Mucosa of gallbladder (tissue), 1 donor: ENCODE data around the gene TNS2. TPM values are rescaled to one million over a fixed set of nuclear protein-coding genes. Genes with fewer than 3 reads are reported as not detected.
"Not testable (repeated sequence)": the region's sequence is repeated elsewhere in the genome, so short reads cannot be mapped to it uniquely, and the experiment has no call there.

Experiments
- DNase-seq: peaks from one replicate; pipeline ENCODE4 v3.0.0-alpha.2; 2020; ENCODE audit warnings: low spot score
- total RNA-seq: library from RNA; stranded (reverse); gene quantifications from one replicate; pipeline ENCODE4 v1.2.1, GENCODE V29; 2021
- donor health status: DM: no; HTN: no; CAD: no.

TNS2 gene
- total RNA-seq, 1 donor from 2014 or later = 124 TPM

DNA sequence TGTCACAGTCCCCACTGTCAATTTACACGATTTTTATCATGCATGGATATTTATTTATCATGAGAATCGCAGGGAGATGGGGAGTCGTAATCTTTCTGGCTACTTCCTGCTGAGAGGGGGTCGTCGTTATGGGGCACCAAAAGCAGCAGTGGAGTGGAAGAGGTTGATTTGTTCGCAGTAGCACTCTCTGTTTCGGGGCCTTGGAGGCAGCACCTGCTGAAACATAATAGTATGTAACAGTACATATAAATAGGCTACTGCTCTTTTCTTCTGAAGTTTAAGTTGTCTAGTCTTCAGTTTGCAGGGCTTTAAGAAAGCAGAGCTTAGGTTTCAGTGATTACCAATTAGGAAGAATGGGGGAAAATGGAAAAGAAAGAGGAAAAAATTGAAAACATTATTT is 57.3 kb downstream of the TNS2 start:
- no peak for DNase-seq

DNA sequence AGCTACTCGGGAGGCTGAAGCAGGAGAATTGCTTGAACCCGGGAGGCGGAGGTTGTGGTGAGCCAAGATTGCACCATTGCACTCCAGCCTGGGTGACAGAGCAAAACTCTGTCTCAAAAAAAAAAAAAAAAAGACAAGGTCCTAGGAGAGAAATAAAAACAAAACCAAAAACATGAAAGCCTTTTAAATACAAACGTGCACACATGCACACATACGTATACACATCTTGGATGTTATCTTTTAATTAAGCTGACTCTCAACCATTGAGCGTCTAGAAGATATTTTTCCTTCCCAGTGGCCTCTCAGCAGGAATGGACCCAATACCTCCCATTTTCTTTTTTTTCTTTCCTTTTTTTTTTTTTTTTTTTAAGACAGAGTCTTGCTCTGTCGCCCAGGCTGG is 62.6 kb downstream of the TNS2 start:
- not testable (repeated sequence) for DNase-seq

- no peak for DNase-seq
Observed at GRCh38 chr12:53113136-53113705, 63.4 kb downstream of the TNS2 start.

DNA sequence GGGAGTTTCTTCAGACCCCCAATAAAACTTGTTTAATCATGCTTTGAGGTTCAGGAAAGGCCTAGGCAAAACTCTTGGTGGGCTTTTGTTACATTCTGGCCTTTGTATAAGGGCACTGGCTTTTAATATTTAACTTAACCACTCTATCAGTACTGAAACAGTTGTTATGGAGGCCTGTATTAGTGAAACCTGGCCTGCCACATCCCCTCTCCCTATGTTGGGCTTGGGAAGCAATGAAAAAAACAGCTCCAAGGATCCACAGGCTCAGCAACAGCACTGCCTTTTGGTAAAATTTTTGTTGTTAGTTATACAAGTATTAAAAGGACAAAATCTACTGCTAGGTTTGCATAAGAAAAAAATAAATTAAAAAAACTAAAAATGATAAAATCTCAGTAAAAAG is 64.1 kb downstream of the TNS2 start:
- no peak for DNase-seq

Other genes with a start within 250 kb of the TNS2 start
- not detected for gene KRT4, start 235.9 kb upstream of the TNS2 start, total RNA-seq
- not detected for gene KRT79, start 215.8 kb upstream of the TNS2 start, total RNA-seq
- not detected for gene KRT78, start 201.1 kb upstream of the TNS2 start, total RNA-seq
- gene KRT8, start 145.0 kb upstream of the TNS2 start, total RNA-seq = 1,446 TPM
- gene KRT18, start 100.9 kb upstream of the TNS2 start, total RNA-seq = 564 TPM
- 546 TPM for gene EIF4B, start 43.6 kb upstream of the TNS2 start, total RNA-seq
- 68.4 TPM for gene SPRYD3, start 29.3 kb downstream of the TNS2 start, total RNA-seq
- gene IGFBP6, start 47.6 kb downstream of the TNS2 start, total RNA-seq = 22.8 TPM
- 0.75 TPM for gene SOAT2, start 53.4 kb downstream of the TNS2 start, total RNA-seq
- gene ZNF740, start 130.7 kb downstream of the TNS2 start, total RNA-seq = 40.4 TPM
- 44.3 TPM for gene CSAD, start 130.9 kb downstream of the TNS2 start, total RNA-seq
- 5.8 TPM for gene ITGB7, start 157.2 kb downstream of the TNS2 start, total RNA-seq
- gene RARG, start 182.1 kb downstream of the TNS2 start, total RNA-seq = 41.8 TPM
- gene ESPL1, start 218.2 kb downstream of the TNS2 start, total RNA-seq = 1.5 TPM
- gene PFDN5, start 245.5 kb downstream of the TNS2 start, total RNA-seq = 420 TPM
- 63.4 TPM for gene MYG1, start 249.6 kb downstream of the TNS2 start, total RNA-seq